Testis (tissue), 3 donors: ENCODE results near the gene GPR78. TPM values are rescaled to one million over a fixed set of nuclear protein-coding genes. Genes with fewer than 3 reads are reported as not detected.

ENCODE experiments used
- DNase-seq: peaks from one replicate; pipeline ENCODE4 v3.0.0-alpha.2; 2019
- H3K27ac ChIP-seq, 2 donors: fragments of 200-600 bp; sonication (generic); one replicate each; pipeline ENCODE4 v1.5.1; 2019
- H3K27me3 ChIP-seq: fragments of 200-600 bp; sonication (generic); one replicate; pipeline ENCODE4 v1.5.1; 2019
- H3K36me3 ChIP-seq: fragments of 200-600 bp; sonication (generic); one replicate; pipeline ENCODE4 v1.5.1; 2017; ENCODE audit warnings: low read depth; ENCODE audit errors: missing control alignments
- H3K4me1 ChIP-seq: fragments of 200-600 bp; sonication (generic); one replicate; pipeline ENCODE4 v1.5.1; 2019
- H3K4me3 ChIP-seq, 2 donors: fragments of 200-600 bp; sonication (generic); one replicate each; pipeline ENCODE4 v1.5.1; 2017 to 2019
- H3K9me3 ChIP-seq: fragments of 200-600 bp; sonication (generic); one replicate; pipeline ENCODE4 v1.5.1; 2017
- POLR2A ChIP-seq: fragments of 450-650 bp; IDR thresholded peaks from one replicate; pipeline ENCODE4 v1.6.1; 2017; ENCODE audit warnings: antibody characterized with exemption, mild to moderate bottlenecking, moderate library complexity
- WGBS, 2 donors: methylation state at CpG; one replicate each; pipeline ENCODE4 v1.1.5; 2018; 5-methylcytosine and 5-hydroxymethylcytosine counted together
- intact Hi-C: fragments of 100-400 bp; cut with DNase I; formaldehyde crosslinking; loops from one replicate; pipeline ENCODE4 v1.15.1; 2023; ENCODE audit warnings: low total_unique reads
- polyA plus RNA-seq: library from polyadenylated mRNA; stranded (reverse); fragments of 350-450 nt; fragmentation: Illumina TruSeq; extraction: RNeasy Lipid Tissue Mini Kit (QIAGEN cat#74804); gene quantifications from one replicate; pipeline ENCODE4 v1.2.3, GENCODE V29; 2014; ENCODE audit warnings: low read depth, low replicate concordance; ENCODE audit not compliant: insufficient read depth
- total RNA-seq, 2 donors: library from RNA; depleted of rRNA; stranded (reverse); fragments of >200 nt; gene quantifications; one replicate each; pipeline ENCODE4 v1.2.3, GENCODE V29; 2016
- TF ChIP-seq, protein P1 (sequence below), 3 experiments: fragments of 450-650 bp in 2 of 3; fragments of 200-600 bp in 1 of 3; sonication (generic) in 1 of 3; IDR thresholded peaks; one replicate each; pipeline ENCODE4 v1.5.1; 2016 to 2019; ENCODE audit warnings: antibody characterized with exemption in 3 of 3, mild to moderate bottlenecking in 2 of 3, moderate library complexity in 1 of 3

GPR78 gene
- total and polyA plus RNA-seq, 3 donors from 2014 or later = 0.34 to 0.99 (median 0.39) TPM

DNA sequence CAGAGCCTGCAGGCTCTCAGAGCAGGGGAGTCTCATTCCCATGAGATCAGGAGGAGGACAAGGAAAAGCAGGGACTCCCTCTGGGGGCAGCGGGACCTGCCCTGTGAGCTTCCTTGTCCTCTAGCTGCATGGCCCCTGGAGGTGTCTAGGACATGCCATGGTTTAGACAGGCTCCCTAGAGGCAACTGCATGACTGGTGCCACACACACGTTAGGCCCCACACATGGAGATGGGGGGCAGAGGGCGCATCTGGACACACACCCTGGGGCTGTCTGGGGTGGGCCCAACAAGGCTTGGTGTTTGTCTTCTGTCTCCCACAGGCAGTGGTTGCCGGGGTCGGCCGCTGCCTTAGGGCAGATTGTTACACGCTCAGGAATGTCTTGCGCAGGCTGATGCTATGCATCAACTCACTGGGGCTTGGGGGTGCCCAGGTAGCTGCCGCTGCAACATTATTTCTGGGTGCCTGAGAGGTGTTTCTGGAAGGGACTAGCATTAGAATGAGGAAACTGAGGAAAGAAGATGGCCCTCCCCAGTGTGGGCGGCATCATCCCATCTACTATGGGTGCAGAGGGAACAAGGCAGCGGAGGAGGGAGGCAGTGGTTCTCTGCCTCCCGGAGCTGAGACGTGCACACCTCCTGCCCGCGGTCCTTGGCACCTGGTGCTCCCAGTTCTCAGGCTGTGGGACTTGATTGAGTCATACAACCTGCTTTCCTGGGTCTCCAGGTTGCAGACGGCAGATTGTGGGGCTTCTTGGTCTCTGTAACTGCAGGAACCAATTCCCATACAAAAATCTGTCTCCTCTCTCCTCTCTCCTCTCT is 32.1 kb upstream of the GPR78 start:
- no peak for DNase-seq
- H3K27me3 ChIP-seq = no peaks in the 10 kb centered on the region
- H3K27ac ChIP-seq = no peak overlapping the region
- intact Hi-C loops = no loop called here
- H3K36me3 ChIP-seq = no peaks in the 10 kb centered on the region
- no peaks in the 10 kb centered on the region for H3K9me3 ChIP-seq
- WGBS, 2 donors = 86 to 90% methylated on average over 5 to 16 of the region's 16 CpGs
- no peak overlapping the region for H3K4me3 ChIP-seq
- TF ChIP-seq, protein P1, sequence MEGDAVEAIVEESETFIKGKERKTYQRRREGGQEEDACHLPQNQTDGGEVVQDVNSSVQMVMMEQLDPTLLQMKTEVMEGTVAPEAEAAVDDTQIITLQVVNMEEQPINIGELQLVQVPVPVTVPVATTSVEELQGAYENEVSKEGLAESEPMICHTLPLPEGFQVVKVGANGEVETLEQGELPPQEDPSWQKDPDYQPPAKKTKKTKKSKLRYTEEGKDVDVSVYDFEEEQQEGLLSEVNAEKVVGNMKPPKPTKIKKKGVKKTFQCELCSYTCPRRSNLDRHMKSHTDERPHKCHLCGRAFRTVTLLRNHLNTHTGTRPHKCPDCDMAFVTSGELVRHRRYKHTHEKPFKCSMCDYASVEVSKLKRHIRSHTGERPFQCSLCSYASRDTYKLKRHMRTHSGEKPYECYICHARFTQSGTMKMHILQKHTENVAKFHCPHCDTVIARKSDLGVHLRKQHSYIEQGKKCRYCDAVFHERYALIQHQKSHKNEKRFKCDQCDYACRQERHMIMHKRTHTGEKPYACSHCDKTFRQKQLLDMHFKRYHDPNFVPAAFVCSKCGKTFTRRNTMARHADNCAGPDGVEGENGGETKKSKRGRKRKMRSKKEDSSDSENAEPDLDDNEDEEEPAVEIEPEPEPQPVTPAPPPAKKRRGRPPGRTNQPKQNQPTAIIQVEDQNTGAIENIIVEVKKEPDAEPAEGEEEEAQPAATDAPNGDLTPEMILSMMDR (IDR thresholded peaks at IDR 0.05) = no peak
- no peak for TF ChIP-seq POLR2A
- H3K4me1 ChIP-seq = no peaks in the 10 kb centered on the region

DNA sequence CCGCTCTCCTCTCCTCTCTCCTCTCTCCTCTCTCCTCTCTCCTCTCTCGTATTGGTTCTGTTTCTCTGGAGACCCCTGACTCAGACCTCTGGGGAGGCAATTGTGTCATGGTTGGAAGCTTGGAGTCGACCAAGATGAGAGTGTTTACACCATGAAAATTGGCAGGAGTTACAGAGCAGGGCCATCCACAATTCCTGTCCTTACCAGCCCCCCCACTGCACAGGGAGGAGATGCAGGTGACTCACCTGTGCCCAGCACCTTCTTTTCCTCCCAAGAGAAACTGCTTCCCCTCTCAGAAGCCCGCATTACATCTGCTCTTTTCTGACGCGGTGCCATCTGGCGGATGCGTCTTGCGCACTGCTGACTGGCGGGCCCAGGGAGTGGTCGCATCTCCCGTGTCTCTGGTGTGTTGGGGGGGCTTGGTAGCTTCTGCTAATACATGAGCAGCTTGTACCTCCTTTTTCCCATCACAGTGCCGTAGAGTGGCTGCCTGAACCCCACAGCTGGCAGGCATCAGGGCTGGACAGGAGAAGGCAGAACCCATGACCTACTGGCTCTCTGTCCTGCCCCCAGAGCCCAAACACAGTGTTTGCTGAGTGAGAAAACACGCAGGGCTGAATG is 31.4 kb upstream of the GPR78 start:
- intact Hi-C loops = no loop called here
- no peaks in the 10 kb centered on the region for H3K36me3 ChIP-seq
- TF ChIP-seq, protein P1 (IDR thresholded peaks at IDR 0.05) = no peak
- no peak for TF ChIP-seq POLR2A
- H3K9me3 ChIP-seq = no peaks in the 10 kb centered on the region
- no peak overlapping the region for H3K4me3 ChIP-seq
- H3K27ac ChIP-seq = no peak overlapping the region
- DNase-seq = no peak
- WGBS, 2 donors = 86 to 91% methylated on average over 14 of the region's 14 CpGs
- H3K27me3 ChIP-seq = no peaks in the 10 kb centered on the region
- no peaks in the 10 kb centered on the region for H3K4me1 ChIP-seq

DNA sequence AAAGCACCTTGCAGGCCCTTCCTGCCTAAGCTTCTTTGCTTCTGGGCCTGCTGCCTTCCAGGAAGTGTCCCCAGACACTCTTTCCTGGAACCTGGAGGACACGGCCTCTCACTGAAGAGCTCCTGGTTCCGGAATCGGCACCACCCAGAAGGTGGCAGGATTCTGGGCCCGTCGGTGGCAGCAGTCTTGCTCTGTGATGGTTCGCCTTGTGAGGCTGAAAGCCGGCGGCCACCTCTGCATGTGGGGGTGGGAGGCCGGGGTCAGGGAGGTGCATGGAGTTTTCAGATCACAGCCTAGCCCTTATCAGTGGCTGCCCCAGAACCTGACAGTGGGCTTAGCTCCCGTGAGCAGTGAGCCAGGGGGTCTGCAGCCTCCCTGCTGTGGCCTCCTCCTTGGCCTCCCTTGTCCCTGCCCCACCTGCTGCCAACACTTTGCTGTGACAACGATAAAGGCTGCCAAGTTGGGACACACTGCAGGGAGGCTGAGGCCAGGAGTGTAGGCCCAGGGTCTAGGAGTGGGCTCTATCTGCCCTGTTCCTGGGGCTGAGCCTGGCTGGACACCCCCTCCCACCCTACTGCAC is 30.8 kb upstream of the GPR78 start:
- no peaks in the 10 kb centered on the region for H3K36me3 ChIP-seq
- DNase-seq = no peak

DNA sequence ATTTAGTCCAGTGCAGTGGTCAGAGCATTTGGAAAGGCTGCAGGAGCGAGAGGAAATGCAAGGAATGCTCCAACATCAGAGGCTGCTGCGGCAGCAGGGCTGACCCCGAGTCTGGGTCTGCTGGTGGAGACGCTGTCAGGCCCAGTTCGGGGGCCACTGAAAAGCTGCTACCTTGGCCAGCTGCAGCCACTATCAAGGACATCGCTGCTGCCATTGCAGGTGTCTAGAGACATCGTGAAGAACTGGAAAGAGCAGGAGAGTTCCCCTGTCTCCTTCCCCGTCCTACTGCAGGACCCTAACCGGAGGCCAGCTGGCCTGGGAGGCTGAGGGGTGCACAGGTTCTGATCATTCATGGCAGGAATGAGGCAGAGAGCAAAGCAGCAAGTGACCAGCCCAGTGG is 29.5 kb upstream of the GPR78 start:
- no peak for TF ChIP-seq POLR2A
- TF ChIP-seq, protein P1 (IDR thresholded peaks at IDR 0.05) = no peak
- Histone ChIP-seq H3K4me1 (no peaks in the 10 kb centered on the region), H3K9me3 (no peaks in the 10 kb centered on the region), H3K36me3 (no peaks in the 10 kb centered on the region), H3K27ac (no peak overlapping the region), H3K27me3 (no peaks in the 10 kb centered on the region), H3K4me3 (no peak overlapping the region)
- no peak for DNase-seq
- intact Hi-C loops = no loop called here
- WGBS, 2 donors = 83% methylated on average over 7 to 9 of the region's 9 CpGs

More for the DNA sequence above, 30.8 kb upstream of the GPR78 start:
- 63 to 90% methylated on average over 2 to 11 of the region's 11 CpGs for WGBS, 2 donors
- intact Hi-C loops = no loop called here
- TF ChIP-seq, protein P1 (IDR thresholded peaks at IDR 0.05) = no peak
- TF ChIP-seq POLR2A = no peak
- H3K27ac ChIP-seq = no peak overlapping the region
- H3K9me3 ChIP-seq = no peaks in the 10 kb centered on the region
- H3K4me3 ChIP-seq = no peak overlapping the region
- no peaks in the 10 kb centered on the region for H3K27me3 ChIP-seq
- no peaks in the 10 kb centered on the region for H3K4me1 ChIP-seq
